CD4-positive, alpha-beta T cell treated with Interleukin-17A for 4 hours (primary cell): ENCODE measurements around the gene LRRC75A.
"Not testable (repeated sequence)": the region's sequence is repeated elsewhere in the genome, so short reads cannot be mapped to it uniquely, and the experiment has no call there.

Experiments
- DNase-seq: peaks from one replicate; pipeline ENCODE4 v3.0.0-alpha.2; 2020; ENCODE audit warnings: mixed read lengths

The LRRC75A gene

GRCh38 chr17:16471295-16471694, 20.7 kb downstream of the LRRC75A start:
- no peak for DNase-seq

- no peak for DNase-seq
Measured at GRCh38 chr17:16470265-16470664, 21.7 kb downstream of the LRRC75A start.

GRCh38 chr17:16468428-16468992, 23.5 kb downstream of the LRRC75A start:
- DNase-seq, result no peak

- no peak for DNase-seq
Measured at GRCh38 chr17:16467886-16468285, 24.1 kb downstream of the LRRC75A start.

GRCh38 chr17:16467044-16467443, 24.9 kb downstream of the LRRC75A start:
- DNase-seq, result no peak

GRCh38 chr17:16466407-16466806, 25.6 kb downstream of the LRRC75A start:
- DNase-seq, result no peak

- no peak for DNase-seq
Measured at GRCh38 chr17:16465861-16466338, 26.1 kb downstream of the LRRC75A start.

- no peak for DNase-seq
Measured at GRCh38 chr17:16465052-16465312, 27.0 kb downstream of the LRRC75A start.

- DNase-seq, result no peak
Measured at GRCh38 chr17:16464303-16465051, 27.5 kb downstream of the LRRC75A start.

GRCh38 chr17:16463358-16464302, 28.4 kb downstream of the LRRC75A start:
- DNase-seq, result no peak

- no peak for DNase-seq
Measured at GRCh38 chr17:16462070-16462864, 29.7 kb downstream of the LRRC75A start.

GRCh38 chr17:16461606-16461866, 30.5 kb downstream of the LRRC75A start:
- no peak for DNase-seq

- DNase-seq, result no peak
Measured at GRCh38 chr17:16460796-16461605, 31.0 kb downstream of the LRRC75A start.

- no peak for DNase-seq
Measured at GRCh38 chr17:16459855-16460550, 32.0 kb downstream of the LRRC75A start.

- no peak for DNase-seq
Measured at GRCh38 chr17:16459271-16459670, 32.7 kb downstream of the LRRC75A start.

- no peak for DNase-seq
Measured at GRCh38 chr17:16456742-16457316, 35.2 kb downstream of the LRRC75A start.

- DNase-seq, result no peak
Measured at GRCh38 chr17:16455997-16456741, 35.8 kb downstream of the LRRC75A start.

GRCh38 chr17:16453493-16453851, 38.5 kb downstream of the LRRC75A start:
- no peak for DNase-seq

GRCh38 chr17:16452268-16452667, 39.7 kb downstream of the LRRC75A start:
- not testable (repeated sequence) for DNase-seq

- DNase-seq, result no peak
Measured at GRCh38 chr17:16450028-16450427, 42.0 kb downstream of the LRRC75A start.
